H9 (cell line): ENCODE results near the gene CDC5L. TPM values are rescaled to one million over a fixed set of nuclear protein-coding genes. Genes with fewer than 3 reads are reported as not detected.

Source experiments
- DNase-seq: peaks from one replicate; pipeline ENCODE4 v3.0.0-alpha.2; 2017
- H2AFZ ChIP-seq: one replicate; pipeline ENCODE4 v1.6.1; 2013; ENCODE audit warnings: mild to moderate bottlenecking, low read length, control low read depth, moderate library complexity
- H2AK5ac ChIP-seq: 2 replicates; pipeline ENCODE4 v1.6.1; 2013; ENCODE audit warnings: low read length, control low read depth, mixed read lengths; ENCODE audit not compliant: insufficient read length
- H2BK120ac ChIP-seq: one replicate; pipeline ENCODE4 v1.6.1; 2013; ENCODE audit warnings: low read depth, mild to moderate bottlenecking, low read length, control low read depth, inconsistent platforms; ENCODE audit not compliant: poor library complexity, severe bottlenecking
- H2BK12ac ChIP-seq: 2 replicates; pipeline ENCODE4 v1.6.1; 2013; ENCODE audit warnings: low read length, control low read depth, mixed read lengths, low read depth; ENCODE audit not compliant: insufficient read length
- H2BK15ac ChIP-seq: 2 replicates; pipeline ENCODE4 v1.6.1; 2013; ENCODE audit warnings: low read depth, low read length, control low read depth
- H2BK20ac ChIP-seq: one replicate; pipeline ENCODE4 v1.6.1; 2013; ENCODE audit warnings: low read depth, mild to moderate bottlenecking, low read length, control low read depth, inconsistent platforms; ENCODE audit not compliant: poor library complexity, severe bottlenecking
- H2BK5ac ChIP-seq: 2 replicates; pipeline ENCODE4 v1.6.1; 2013; ENCODE audit warnings: low read length, control low read depth, mixed read lengths; ENCODE audit not compliant: insufficient read length
- H3K14ac ChIP-seq: 2 replicates; pipeline ENCODE4 v1.6.1; 2013; ENCODE audit warnings: low read length, control low read depth; ENCODE audit not compliant: insufficient read depth
- H3K18ac ChIP-seq: 2 replicates; pipeline ENCODE4 v1.6.1; 2013; ENCODE audit warnings: low read depth, mild to moderate bottlenecking, mixed read lengths, low read length, control low read depth; ENCODE audit not compliant: insufficient read length
- H3K23ac ChIP-seq: 2 replicates; pipeline ENCODE4 v1.6.1; 2013; ENCODE audit warnings: low read length, control low read depth, mixed read lengths, low read depth; ENCODE audit not compliant: insufficient read length
- H3K23me2 ChIP-seq: 2 replicates; pipeline ENCODE4 v1.6.1; 2013; ENCODE audit warnings: low read depth, mild to moderate bottlenecking, mixed read lengths, low read length, control low read depth; ENCODE audit not compliant: insufficient read length, poor library complexity, severe bottlenecking
- H3K27ac ChIP-seq: 2 replicates; pipeline ENCODE4 v1.5.1; 2013; ENCODE audit warnings: low read length, control low read depth, mixed read lengths, low read depth; ENCODE audit not compliant: insufficient read length
- H3K27me3 ChIP-seq: 2 replicates; pipeline ENCODE4 v1.6.1; 2013; ENCODE audit warnings: low read length, control low read depth, inconsistent platforms; ENCODE audit not compliant: insufficient read depth
- H3K4ac ChIP-seq: 2 replicates; pipeline ENCODE4 v1.6.1; 2013; ENCODE audit warnings: low read depth, mild to moderate bottlenecking, control low read depth, inconsistent platforms, low read length, moderate library complexity
- H3K4me1 ChIP-seq: 2 replicates; pipeline ENCODE4 v1.6.1; 2013; ENCODE audit warnings: low read length, control low read depth, inconsistent platforms; ENCODE audit not compliant: insufficient read depth
- H3K4me2 ChIP-seq: 2 replicates; pipeline ENCODE4 v1.6.1; 2013; ENCODE audit warnings: low read length, control low read depth, mixed read lengths; ENCODE audit not compliant: insufficient read length, insufficient read depth
- H3K56ac ChIP-seq: 2 replicates; pipeline ENCODE4 v1.6.1; 2013; ENCODE audit warnings: low read depth, mild to moderate bottlenecking, mixed read lengths, low read length, control low read depth; ENCODE audit not compliant: insufficient read length
- H3K79me1 ChIP-seq: 2 replicates; pipeline ENCODE4 v1.6.1; 2013; ENCODE audit warnings: low read depth, mild to moderate bottlenecking, moderate library complexity, low read length, control low read depth, inconsistent platforms; ENCODE audit not compliant: insufficient read depth, poor library complexity, severe bottlenecking
- H3K79me2 ChIP-seq: 2 replicates; pipeline ENCODE4 v1.6.1; 2013; ENCODE audit warnings: low read length, control low read depth, inconsistent platforms; ENCODE audit not compliant: insufficient read depth
- H3K9ac ChIP-seq: 2 replicates; pipeline ENCODE4 v1.6.1; 2013; ENCODE audit warnings: low read length, control low read depth, mixed read lengths; ENCODE audit not compliant: insufficient read length; ENCODE audit errors: extremely low read depth
- H3K9me3 ChIP-seq: one replicate; pipeline ENCODE4 v1.6.1; 2013; ENCODE audit warnings: low read depth, low read length, inconsistent platforms; ENCODE audit not compliant: control insufficient read depth
- H3T11ph ChIP-seq: one replicate; pipeline ENCODE4 v1.6.1; 2013; ENCODE audit warnings: mild to moderate bottlenecking, low read length, control low read depth, inconsistent platforms
- H4K20me1 ChIP-seq: one replicate; pipeline ENCODE4 v1.6.1; 2013; ENCODE audit not compliant: control insufficient read depth, insufficient read length, insufficient read depth
- H4K5ac ChIP-seq: 2 replicates; pipeline ENCODE4 v1.6.1; 2013; ENCODE audit warnings: low read depth, mild to moderate bottlenecking, mixed read lengths, low read length, control low read depth; ENCODE audit not compliant: insufficient read length
- H4K8ac ChIP-seq: replicated peaks from 2 replicates; pipeline ENCODE4 v1.6.1; 2013; ENCODE audit warnings: low read length, control low read depth, mixed read lengths, low read depth; ENCODE audit not compliant: insufficient read length
- H4K91ac ChIP-seq: 2 replicates; pipeline ENCODE4 v1.6.1; 2013; ENCODE audit warnings: low read depth, mild to moderate bottlenecking, moderate library complexity, mixed read lengths, low read length, control low read depth; ENCODE audit not compliant: insufficient read length
- H3K27ac Mint-ChIP-seq, 3 experiments: 2 replicates in 2 of 3; 3 replicates in 1 of 3; pipeline ENCODE4 v1.8.0; 2020 to 2021; ENCODE audit warnings: mixed read lengths in 3 of 3, mild to moderate bottlenecking in 1 of 3, moderate library complexity in 1 of 3
- H3K27me3 Mint-ChIP-seq: 2 replicates; pipeline ENCODE4 v1.8.0; 2021; ENCODE audit warnings: low read depth, mild to moderate bottlenecking, moderate library complexity, mixed read lengths
- H3K36me3 Mint-ChIP-seq, 3 experiments: 2 replicates in 2 of 3; 3 replicates in 1 of 3; pipeline ENCODE4 v1.8.0; 2020 to 2021; ENCODE audit warnings: low read depth in 3 of 3, mixed read lengths in 3 of 3; ENCODE audit not compliant: insufficient read depth in 1 of 3
- H3K4me1 Mint-ChIP-seq, 2 experiments: 2 replicates each; pipeline ENCODE4 v1.8.0; 2020; ENCODE audit warnings: mixed read lengths in 2 of 2
- H3K4me3 Mint-ChIP-seq, 2 experiments: 2 replicates in 1 of 2; 3 replicates in 1 of 2; pipeline ENCODE4 v1.8.0; 2020 to 2021; ENCODE audit warnings: mild to moderate bottlenecking in 2 of 2, mixed read lengths in 2 of 2, moderate library complexity in 1 of 2
- H3K9me3 Mint-ChIP-seq, 2 experiments: 2 replicates in 1 of 2; 3 replicates in 1 of 2; pipeline ENCODE4 v1.8.0; 2020; ENCODE audit warnings: mild to moderate bottlenecking in 2 of 2, mixed read lengths in 2 of 2, moderate library complexity in 1 of 2
- WGBS: extraction: QIAGEN DNeasy Blood & Tissue Kit; methylation state at CpG from one replicate; pipeline ENCODE4 v1.1.7; 2013; ENCODE audit warnings: missing lambda C conversion rate, low lambda C conversion rate, mixed read lengths; ENCODE audit not compliant: insufficient read length; ENCODE audit errors: extremely low coverage; 5-methylcytosine and 5-hydroxymethylcytosine counted together
- total RNA-seq: library from RNA; stranded (reverse); gene quantifications from 2 replicates; pipeline ENCODE4 v1.2.1, GENCODE V29; 2021
- TF ChIP-seq, protein P1 (sequence below): fragments of 200-600 bp; sonication (generic); conservative IDR thresholded peaks from 3 replicates; pipeline ENCODE4 v1.8.0; 2021; ENCODE audit warnings: antibody characterized with exemption, mild to moderate bottlenecking

CDC5L gene
- total RNA-seq, 1 experiment from 2014 or later, result 34.3 TPM

DNA sequence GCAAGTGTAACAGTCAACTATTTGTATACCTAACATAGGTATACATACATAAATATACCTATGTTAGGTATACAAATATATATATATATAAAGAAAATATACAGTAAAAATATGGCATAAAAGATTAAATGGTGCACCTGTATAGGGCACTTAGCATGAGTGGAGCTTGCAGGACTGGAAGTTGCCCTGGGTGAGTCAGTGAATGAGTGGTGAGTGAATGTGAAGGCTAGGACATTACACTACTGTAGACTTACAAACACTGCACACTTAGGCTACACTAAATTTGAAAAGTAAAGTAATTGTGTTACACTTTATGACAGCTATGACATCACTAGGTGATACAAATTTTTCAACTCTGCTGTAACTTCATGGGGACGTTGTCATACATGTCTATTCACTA, 65.6 kb downstream of the CDC5L start:
- no peak overlapping the region for H3K4me2 ChIP-seq
- H2AFZ ChIP-seq, result no peak overlapping the region
- no peak overlapping the region for H4K5ac ChIP-seq
- H3K27me3 ChIP-seq, result no peaks in the 10 kb centered on the region
- no peaks in the 10 kb centered on the region for H3K9me3 ChIP-seq
- H3K14ac ChIP-seq, result no peak overlapping the region
- H2BK5ac ChIP-seq, result no peak overlapping the region
- no peak overlapping the region for H2BK15ac ChIP-seq
- H3K23ac ChIP-seq, result no peak overlapping the region
- Mint-ChIP-seq H3K9me3 (no peaks in the 10 kb centered on the region; a peak in 1 of 5 replicates), H3K4me3 (no peak overlapping the region), H3K4me1 (peaks cover 5% of the 10 kb centered on the region in 2 experiments), H3K27ac (no peak overlapping the region), H3K36me3 (peaks cover 0 to 9% (median 0%) of the 10 kb centered on the region in 3 experiments; a peak in 2 of 7 replicates), H3K27me3 (peaks cover 3% of the 10 kb centered on the region)
- H3K4me1 ChIP-seq, result no peaks in the 10 kb centered on the region
- H3K4ac ChIP-seq, result no peak overlapping the region
- no peak overlapping the region for H3K18ac ChIP-seq
- no peak overlapping the region for H3K56ac ChIP-seq
- WGBS, result no CpG with 5 or more reads among the region's 1 CpG
- no peaks in the 10 kb centered on the region for H3K79me2 ChIP-seq
- H3T11ph ChIP-seq, result no peak overlapping the region
- no peak overlapping the region for H3K27ac ChIP-seq
- no peaks in the 10 kb centered on the region for H4K20me1 ChIP-seq
- no peak overlapping the region for H2BK120ac ChIP-seq
- H2AK5ac ChIP-seq, result no peak overlapping the region
- no peaks in the 10 kb centered on the region for H3K79me1 ChIP-seq
- H4K8ac ChIP-seq, result no peak overlapping the region
- no peak overlapping the region for H2BK12ac ChIP-seq
- H4K91ac ChIP-seq, result no peak overlapping the region
- DNase-seq, result no peak
- TF ChIP-seq, protein P1, sequence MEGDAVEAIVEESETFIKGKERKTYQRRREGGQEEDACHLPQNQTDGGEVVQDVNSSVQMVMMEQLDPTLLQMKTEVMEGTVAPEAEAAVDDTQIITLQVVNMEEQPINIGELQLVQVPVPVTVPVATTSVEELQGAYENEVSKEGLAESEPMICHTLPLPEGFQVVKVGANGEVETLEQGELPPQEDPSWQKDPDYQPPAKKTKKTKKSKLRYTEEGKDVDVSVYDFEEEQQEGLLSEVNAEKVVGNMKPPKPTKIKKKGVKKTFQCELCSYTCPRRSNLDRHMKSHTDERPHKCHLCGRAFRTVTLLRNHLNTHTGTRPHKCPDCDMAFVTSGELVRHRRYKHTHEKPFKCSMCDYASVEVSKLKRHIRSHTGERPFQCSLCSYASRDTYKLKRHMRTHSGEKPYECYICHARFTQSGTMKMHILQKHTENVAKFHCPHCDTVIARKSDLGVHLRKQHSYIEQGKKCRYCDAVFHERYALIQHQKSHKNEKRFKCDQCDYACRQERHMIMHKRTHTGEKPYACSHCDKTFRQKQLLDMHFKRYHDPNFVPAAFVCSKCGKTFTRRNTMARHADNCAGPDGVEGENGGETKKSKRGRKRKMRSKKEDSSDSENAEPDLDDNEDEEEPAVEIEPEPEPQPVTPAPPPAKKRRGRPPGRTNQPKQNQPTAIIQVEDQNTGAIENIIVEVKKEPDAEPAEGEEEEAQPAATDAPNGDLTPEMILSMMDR, result no peak
- no peak overlapping the region for H3K9ac ChIP-seq
- no peaks in the 10 kb centered on the region for H3K23me2 ChIP-seq
- no peak overlapping the region for H2BK20ac ChIP-seq
